HG03103 (cell line): ENCODE measurements around the gene CUBN.

Source experiments
- ATAC-seq: cut with Tn5 transposase; IDR thresholded peaks from one replicate; pipeline ENCODE4 v1.9.1; 2021; ENCODE audit warnings: low read depth; ENCODE audit not compliant: unreplicated experiment

CUBN gene

DNA sequence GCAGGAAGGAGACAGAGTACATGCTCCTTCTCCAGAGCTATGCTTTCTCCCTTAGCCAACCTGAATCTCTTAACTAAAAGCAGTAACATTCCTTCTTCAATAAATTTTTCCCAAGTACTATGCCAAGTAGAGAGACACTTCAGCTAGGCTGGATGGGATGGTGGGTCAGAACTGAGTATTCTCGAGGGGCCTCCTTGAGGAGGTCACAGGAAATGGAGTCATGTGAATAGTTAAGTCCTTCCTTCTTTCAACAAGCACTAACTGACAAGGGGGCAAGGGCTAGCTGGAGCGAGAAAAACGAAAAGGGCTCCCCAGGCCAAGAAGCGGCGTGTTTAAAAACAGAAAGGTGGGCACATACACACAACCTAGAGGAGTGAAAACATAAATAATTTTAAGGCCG is 317.8 kb downstream of the CUBN start:
- ATAC-seq, result no peak

DNA sequence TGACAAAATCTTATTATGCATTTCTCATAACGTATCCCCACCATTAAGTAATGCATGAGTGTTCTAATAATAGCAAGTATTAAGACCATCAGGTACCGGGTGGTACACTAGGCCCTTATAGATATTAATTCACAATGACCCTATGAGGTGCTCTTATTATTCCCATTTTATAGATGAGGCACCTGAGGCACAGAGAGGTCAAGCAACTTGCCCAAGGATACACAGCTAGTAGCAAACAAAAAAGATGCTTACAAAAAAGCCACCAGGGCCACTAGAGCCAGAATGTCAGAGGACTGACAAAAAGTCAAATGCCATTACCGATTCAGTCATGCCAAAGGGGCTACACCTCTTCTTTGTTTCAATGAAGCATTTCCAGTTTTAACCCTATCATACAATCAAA is 318.3 kb downstream of the CUBN start:
- ATAC-seq, result no peak

DNA sequence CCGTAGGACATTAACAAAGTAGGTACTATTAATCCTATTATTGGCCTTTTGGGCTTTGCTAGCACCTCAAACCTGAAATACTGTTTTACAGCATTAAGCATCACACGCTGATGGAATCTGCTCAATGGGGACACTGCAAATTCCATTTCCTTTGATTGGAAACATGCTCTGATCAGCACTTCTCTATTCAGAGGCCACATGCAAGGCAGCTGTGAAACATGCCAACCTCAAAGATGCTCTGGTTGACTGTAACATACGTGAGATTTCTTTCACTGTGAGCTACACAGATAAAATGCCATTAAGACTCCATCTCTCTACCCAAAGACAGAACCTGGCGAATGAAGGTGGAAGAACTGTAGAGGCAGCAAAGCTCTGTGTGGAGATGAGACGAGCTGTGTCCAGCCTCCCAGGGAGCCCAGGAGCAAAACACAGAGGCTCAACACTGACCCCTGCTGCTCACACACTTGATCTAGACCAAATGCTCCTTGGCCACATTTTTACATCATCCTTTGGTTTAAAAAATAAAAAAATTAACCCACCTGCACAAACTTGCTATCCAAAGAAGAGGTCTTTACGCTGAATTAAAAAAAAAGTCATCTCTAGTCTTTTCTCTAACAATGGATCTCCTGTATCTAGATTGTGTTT is 320.4 kb downstream of the CUBN start:
- peak; percentile 85 for ATAC-seq

DNA sequence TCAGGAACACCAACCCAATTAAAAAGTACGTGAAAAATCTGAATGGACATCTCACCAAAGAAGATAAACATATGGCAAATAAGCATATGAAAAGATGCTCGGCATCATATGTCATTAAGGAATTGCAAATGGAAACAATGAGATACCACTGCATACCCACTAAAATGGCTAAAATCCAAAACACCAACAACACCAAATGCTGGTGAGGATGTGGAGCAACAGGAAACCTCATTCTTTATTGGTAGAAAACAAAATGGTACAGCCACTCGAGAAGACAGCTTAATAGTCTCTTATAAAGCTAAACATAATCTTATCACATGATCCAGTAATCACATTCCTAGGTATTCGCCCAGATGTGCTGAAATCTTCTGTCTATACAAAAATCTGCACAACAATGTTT is 325.5 kb downstream of the CUBN start:
- ATAC-seq, result no peak

DNA sequence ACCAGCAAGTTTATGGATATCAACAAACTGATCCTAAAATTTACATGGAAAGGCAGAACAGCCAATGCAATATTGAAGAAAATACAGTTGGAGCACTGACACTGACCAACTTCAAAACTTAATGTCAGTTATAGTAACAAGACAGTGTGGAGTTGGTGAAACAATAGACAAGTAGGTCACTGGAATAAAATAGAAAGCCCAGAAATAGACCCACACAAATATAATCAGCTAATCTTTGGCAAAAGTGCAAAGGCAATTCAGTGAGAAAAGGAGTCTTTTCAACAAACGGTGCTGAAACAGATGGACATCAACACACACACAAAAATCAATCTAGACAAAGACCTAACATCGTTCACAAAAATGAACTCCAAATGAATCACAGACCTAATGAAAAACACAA is 326.1 kb downstream of the CUBN start:
- no peak for ATAC-seq

DNA sequence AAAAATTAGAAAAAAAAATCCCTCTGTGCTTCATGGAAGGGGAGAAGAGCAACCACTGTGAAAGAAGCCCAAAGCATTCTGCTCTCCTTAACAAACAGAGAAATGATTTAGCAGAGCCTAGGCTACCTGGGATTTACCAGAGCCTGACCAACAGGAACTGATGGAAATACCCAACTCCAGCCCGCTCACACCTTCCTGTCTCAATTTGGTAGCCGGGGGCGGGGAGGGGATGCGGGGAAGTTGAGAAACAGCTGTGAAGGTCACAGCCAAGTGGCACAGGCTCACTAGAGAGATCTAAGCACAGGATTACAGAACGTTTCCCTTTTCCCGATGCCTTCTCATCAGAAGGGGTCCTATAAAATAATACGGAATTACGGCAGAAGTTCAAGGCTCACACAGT is 330.0 kb downstream of the CUBN start:
- ATAC-seq, result peak; percentile 70

DNA sequence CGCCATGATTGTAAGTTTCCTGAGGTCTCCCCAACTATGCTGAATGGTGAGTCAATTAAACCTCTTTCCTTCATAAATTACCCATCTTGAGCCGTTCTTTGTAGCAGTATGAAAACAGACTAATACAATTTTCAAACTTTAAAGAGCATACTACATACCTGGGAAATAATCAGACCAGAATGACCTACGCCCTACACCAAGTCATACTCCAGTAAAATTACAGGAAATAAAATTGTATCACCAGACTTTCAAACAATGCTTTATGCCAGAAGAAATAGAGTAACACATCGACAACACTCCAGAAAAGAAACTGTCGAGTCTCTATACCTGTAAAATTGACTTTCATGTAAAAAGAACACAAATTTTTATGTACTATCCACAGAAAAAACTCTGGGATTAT is 331.0 kb downstream of the CUBN start:
- no peak for ATAC-seq

DNA sequence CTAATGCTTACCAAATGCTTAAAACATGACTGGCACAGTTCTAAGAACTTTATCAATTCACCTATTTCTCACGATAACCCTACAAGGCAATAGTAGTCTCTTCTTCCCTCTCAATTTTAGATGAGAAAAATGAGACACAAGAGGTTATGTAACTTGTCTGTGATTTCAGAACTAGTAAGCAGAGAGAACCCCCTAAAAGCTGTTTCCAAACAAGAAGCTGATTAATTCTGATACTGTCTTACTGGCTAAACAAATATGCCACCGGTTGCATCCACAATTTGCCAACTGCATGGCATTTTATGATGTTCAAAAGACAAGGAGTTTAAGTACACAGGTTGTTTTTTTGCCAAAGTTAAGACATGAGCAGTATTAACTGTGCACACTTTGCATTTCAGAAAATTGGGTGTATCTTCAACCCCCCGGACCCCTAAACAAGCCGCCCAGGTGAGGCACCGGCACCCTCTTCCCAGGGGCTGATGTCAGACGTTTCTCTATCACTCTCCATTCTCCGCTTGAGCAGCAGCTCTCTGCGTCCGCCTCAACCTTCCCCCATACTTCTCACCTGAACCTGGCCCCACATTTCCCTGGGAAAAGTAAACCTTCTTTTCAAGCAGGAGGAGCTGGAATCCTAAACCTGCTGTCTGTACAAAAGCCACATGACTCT is 334.1 kb downstream of the CUBN start:
- no peak for ATAC-seq

DNA sequence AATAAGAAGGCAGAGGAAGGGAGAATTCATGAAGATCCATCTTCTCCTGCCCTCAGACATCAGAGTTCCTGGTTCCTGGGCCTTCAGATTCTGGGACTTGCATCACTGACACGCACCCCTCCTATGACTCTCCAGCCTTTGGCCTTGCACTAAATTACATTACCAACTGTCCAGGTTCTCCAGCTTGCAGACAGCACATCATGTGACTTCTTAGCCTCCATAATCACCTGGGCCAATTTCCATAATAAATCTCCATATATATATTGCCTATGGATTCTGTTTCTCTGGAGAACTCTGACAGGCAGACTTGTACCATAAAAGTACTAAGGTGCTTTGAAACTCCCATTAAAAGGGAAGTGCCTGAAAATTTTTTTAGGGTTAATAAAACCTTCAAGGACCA is 335.6 kb downstream of the CUBN start:
- ATAC-seq, result no peak

DNA sequence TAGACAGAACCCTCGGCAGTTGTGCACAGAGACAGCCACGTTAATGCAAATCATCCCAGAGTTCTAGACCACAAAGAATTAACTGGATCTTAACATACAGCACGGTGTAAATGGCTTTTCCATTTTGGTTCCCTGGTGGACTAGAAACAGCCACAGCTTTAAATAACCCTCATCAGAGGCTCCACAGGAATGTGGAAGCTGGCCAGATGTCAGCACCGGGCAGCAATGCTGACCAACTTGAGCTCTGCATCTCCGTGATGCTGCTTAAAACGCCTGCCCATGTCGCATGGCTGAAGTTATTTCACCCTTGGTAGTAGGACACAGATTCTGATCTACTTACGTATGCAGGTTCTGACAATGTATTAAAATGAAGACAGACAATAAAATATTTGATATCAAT is 336.9 kb downstream of the CUBN start:
- ATAC-seq, result no peak

DNA sequence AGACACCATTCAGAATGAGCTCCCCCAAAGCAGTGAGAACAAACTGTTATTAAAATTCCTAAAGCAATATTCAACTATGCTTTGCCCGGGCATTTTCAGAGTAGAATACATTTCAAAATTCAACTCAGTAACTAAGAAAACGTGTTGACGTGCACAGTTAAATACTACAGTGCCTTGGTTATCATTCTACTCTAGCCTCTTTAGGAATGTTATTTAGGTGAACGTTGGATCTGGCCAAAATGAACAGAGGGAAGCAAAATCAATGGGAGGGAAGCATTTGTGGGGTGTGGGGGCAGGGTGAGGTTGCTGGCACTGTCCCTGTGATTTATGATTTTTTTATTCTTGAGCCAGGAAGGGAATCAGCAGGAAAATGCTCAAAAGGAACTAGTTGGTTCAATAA is 339.8 kb downstream of the CUBN start:
- no peak for ATAC-seq

DNA sequence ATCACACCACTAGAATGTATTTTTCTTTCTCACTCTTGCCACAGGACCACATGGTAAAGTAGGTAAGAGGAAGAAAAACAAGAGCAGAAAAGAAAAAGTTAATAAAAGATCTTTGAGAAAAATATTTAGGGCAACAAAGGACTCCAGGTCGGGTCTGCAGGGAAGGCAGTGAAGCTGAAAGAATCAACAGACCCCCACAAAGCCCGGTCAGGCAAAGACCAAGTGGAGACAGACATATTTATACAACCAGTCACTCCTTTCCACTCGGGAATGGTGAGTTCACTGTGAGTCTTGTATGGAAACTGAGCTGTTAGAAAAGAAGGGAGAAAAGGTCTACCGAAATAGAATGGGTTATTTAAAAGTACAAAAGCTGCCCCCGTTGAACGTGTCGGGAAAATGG is 340.4 kb downstream of the CUBN start:
- no peak for ATAC-seq

DNA sequence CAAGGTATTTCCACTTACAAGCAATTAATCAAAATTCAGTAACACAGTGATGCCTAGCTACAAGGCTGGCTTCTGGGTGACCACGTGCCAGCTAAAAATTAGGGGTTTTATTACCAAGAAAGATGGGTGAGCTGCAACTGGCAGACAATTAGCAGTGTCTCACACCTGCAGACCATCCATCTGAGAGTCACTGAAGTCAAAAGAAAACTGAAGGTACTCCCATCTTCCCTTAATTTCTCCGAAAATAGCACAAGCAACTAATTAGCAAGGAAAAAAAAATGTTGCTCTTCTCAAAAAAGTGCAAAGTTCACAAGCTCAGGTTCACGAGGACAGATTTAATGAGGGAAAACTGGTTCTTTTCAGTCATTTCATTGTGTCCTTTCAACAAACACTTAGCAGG is 340.8 kb downstream of the CUBN start:
- ATAC-seq, result no peak

DNA sequence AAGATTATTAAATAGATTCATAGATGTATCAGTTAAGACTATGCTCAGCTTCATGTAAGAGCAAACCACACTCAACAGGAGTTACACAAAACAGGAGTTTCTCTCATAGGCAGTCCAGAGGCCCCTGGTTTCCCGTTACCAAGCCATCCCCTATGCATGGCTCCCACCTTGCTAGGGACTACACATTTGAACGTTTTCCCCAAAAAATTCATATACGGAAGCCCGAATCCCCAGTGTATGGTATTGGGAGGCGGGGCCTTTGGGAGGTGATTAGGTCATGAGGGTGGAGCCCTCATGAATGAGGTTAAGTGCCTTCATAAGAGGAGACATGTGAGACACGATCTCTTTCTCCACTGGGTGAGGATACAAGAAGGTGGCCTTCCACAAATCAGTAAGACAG is 341.5 kb downstream of the CUBN start:
- ATAC-seq, result no peak

DNA sequence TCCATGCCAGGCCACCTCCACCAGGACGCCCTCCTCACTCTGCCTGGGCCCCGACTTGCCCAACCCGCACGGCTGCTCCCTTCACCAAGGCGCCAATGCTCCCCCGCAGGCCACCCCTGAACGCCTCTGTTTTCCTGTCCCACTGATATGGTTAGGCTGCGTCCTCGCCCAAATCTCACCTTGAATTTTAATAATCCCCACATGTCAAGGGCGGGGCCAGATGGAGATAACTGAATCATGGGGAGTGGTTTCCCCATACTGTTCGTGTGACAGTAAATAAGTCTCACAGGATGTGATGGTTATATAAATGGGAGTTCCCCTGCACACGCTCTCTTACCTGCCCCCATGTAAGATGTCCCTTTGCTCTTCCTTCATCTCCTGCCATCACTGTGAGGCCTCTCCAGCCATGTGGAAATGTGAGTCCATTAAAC is 342.2 kb downstream of the CUBN start:
- ATAC-seq, result peak; percentile 59

DNA sequence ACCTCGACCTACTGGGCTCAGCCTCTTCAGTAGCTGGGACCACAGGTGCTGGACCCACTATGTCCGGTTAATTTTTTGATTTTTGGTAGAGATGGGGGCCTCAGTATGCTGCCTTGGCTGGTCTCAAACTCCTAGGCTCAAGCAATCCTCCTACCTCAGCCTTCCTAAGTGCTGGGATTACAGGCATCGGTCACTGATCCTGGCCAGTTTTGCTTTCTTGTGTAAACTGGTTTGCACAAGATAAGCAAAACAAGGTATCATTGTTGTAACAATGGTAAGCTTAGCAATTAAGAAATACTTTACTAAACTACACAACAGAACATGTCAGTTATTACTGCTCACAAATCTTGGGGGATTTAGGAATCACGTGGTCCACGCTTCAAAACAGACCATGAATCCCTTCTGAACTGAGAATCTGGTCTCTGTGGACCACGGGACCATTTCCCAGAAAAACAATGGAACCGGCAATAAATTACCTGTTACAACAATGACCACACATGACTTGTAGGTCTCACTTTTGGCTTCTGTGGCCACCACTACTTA is 349.2 kb downstream of the CUBN start:
- ATAC-seq, result no peak

DNA sequence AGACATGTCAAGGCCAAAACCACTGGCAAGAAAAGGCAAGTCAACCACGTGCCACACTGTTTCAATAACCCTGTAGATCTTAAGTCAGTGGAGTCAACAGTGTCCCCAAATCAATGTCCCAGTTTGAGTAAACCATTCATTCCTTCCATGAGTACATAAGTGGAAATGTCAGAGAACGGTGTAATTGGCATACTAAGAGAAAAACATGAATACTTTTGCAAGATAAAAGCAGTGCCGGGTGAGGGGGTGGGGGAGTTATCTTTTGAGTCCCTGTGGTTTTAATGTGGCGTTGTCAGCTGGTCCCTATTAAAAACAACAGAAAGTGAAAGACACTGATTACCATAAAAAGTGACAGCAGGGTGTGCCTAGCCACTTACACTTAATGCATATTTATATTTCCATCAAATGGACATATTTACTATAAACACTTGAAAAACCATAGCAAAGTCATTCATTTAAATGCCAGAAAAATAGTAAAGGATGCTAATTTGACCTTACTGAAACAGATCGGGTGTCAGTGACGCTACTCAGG is 350.2 kb downstream of the CUBN start:
- peak; percentile 61 for ATAC-seq

DNA sequence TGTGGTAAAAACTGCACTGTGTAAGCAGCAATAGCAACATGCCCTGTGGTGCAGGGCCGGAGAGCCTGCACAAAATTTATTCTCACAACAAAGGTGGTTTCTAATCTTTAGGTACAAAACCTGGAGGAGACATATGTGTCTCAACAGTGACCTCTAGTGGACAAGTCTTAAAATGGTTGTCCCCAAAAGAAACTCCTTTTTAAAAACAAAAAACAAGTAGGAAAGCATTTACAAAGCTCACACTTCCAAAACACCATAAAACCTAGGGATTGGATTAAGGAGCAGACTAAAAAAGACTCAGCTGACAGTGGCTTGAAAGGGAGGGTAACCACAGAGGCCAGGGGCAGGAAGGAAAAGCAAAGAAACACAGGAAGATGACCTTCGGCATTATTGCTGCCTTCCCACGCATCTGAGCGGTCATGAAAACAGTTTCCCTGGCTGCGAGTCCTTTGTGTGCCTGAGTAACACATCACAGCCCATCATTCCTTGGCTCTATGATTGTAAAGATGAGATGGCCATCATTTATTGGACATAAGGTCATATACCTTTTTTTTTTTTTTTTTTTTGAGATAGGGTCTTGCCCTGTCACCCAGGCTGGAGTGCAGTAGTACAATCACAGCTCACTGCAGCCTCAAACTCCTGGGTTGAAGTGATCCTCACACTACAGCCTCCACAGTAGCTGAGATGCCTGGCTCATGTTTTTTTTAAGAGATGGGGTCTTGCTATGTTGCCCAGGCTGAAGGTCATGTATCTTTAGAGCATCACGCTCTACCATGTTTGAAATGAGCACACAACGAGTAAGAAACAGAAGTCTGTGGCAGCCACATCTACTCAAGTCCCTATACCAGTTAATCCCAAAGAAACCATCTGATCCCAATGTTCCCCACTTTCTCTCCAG is 351.9 kb downstream of the CUBN start:
- ATAC-seq, result no peak

DNA sequence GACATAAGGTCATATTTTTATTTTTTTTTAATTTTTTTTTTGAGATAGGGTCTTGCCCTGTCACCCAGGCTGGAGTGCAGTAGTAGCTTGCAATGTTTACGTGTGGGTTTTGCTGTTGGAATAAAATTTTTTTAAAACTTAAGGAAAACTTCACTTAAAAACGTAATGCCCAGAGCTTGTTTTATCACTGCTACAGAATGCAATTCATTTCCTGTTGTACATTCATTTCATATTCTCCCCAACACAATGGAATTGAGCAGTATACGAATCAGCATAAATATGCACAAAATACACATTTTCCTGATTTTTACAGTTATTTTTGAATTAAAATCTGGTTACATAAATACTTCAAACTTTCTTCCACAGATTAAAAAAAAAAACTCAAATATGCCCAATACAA is 352.7 kb downstream of the CUBN start:
- no peak for ATAC-seq
